Right kidney (tissue), 1 donor: ENCODE data around the gene GALNT2.

Experiments used
- DNase-seq: peaks from one replicate; pipeline ENCODE4 v3.0.0-alpha.2; 2016

GALNT2 gene

DNA sequence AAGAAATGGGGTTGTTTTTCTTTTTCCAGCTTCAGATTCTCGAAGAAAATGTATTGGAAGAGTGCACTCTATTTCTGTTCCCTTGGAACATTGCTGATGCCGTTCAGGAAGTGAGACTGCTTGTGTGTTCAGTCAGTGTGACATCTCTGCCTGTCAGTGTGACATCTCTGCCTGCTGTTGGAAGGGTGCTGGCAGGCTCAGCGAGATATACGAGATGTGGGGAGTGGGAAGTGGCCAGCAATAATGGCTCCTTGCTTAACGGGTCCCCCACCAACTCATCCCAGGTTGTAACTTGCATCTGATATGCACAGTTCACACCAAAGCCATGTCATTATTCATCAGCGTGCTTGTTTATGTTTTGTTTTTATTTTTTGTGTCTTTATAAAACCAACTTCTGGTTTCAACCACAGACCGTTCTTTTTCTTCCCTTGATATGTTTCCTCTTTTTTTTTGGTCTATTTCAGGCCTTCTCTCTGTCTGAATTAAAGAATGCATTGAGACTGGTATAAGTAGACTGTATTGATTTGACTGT lies 145.4 kb downstream of the GALNT2 start:
- no peak for DNase-seq

DNA sequence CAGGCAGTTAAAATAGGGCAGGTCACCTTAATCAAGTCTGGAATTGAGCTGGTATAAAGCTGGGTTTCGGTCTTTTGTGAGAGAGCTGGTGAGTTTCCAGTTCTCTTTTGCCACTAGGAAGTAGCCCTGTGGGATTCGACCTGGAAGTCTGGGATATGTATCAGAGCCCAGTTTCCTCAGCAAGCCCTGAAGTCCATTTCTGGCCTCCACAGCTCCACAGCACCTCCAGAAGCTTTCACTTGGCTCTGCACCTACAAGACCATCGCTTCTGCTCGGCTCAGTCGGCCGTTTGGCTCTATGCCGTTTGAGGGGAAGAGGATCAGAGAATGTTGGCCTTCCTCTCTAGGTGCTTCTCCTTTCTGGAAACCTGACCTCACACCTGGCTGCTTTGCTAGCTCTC lies 148.0 kb downstream of the GALNT2 start:
- no peak for DNase-seq

DNA sequence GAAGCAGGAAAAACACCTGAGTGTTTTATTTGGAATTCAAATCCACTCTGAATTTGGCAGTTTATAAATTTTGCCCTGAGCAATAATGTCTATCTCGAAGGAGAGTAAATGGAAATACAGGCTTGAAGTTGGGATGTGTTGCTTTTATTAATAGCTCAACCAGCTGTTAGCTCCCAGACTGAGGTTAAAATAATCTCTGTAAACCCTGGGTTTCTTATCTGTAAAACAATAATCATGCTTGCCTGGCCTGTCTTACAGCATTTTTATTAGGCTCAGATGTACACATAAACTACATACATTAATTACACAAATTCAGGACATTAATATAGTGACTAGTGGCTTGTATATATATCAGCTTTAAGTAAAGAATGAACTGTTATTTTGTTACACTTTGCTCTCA lies 148.5 kb downstream of the GALNT2 start:
- DNase-seq, result no peak

DNA sequence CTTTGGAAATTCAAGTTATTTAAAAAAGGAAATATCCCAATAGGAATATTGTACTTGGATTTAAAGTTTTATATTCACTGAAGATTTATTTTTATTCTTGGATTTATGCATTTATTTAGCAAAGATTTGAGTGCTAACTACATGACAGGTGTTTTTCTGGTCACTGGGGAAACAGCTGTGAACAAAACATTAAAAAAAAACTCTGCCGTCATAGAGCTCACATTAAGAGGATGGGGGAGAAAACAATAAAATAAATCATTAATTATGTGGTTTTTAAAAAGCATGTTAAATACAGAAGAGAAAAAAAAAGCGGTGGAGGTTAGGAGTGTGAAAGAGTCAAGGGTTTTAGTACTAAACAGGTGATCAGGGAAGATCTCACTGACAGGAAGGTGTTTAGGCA lies 149.9 kb downstream of the GALNT2 start:
- DNase-seq, result no peak

- no peak for DNase-seq
These were observed 151.6 kb downstream of the GALNT2 start for GRCh38 chr1:230218667-230219066.

DNA sequence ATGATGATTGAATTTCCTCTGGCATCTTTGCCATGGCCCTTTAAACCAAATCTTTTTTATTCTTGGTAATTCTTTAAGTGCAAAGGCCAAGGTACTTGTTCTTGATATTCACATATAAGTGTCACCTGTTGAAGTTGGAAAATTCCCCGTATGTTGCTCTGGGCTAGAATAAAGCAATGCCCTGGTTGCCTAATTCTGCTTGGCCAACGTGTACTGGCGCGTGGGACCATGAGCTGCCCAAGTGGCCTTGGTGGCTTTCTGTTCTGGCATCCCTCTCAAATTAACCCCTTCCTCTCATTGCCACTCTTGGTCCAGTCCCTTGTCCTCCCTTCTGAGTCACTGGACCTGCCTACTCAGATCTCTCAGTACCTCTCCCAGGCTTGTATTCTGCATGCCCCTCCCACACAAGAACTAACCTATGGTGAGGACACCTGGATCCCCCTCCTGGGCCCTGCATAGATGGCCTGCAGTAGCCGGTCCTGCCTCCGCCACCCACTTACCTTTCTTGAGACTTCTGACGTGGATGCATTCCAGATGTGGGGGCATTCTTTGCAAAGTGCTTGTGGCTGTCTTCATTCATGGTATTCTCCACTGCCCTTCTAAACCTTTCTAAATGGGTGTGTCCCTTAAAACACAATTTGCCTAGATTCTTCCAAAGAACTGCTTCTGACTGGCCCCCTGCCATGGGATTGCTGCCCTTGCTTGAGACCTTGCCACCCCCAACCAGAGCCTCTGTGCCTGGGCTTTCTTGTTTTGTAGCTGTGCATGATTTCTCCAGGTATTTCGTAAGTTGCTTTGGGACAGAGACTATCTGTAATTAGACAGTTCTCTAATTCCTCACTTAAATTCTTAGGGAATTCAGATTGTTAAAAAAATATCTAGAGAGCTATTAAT lies 152.4 kb downstream of the GALNT2 start:
- DNase-seq, result no peak

DNA sequence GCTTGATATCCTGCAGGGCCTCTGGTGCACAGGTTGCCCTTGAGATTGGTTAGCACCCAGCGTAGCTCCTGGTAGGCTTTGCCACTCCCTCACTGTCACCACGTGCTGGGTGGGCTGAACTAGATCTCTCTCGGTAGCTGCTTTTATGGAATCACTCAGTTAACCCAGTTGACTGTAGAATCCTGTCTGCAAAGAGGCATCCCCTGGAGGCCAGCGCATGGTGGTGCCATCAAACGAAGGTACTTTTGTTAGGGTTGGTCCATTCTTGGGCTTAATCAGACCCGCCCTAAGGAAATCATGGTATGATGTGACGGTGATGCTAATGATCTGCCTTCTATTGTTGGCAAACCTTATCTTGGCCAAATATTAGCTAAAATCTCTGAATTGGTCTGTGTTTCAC lies 153.4 kb downstream of the GALNT2 start:
- DNase-seq, result no peak

DNA sequence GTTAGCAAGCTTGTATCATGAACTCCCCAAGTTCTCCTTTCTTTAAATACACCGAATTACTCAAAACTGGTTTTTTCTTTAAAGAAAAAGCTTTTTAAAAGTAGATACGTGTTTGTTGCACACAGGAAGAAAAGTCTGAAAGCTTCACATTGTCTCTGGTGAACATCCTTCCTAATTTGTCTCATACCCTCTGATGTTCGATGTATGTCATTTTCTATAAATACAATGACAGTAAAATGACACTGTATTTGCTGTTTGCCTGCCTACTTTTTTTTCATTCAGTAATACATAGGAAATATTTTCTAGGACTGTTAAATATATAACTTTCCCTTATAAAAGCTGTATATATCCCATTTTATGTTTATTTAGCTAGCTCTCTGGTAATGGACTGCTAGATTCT lies 153.9 kb downstream of the GALNT2 start:
- DNase-seq, result no peak

GRCh38 chr1:230222678-230223077 lies 155.6 kb downstream of the GALNT2 start:
- DNase-seq, result no peak

- no peak for DNase-seq
These were observed 157.3 kb downstream of the GALNT2 start for GRCh38 chr1:230224101-230224960.

DNA sequence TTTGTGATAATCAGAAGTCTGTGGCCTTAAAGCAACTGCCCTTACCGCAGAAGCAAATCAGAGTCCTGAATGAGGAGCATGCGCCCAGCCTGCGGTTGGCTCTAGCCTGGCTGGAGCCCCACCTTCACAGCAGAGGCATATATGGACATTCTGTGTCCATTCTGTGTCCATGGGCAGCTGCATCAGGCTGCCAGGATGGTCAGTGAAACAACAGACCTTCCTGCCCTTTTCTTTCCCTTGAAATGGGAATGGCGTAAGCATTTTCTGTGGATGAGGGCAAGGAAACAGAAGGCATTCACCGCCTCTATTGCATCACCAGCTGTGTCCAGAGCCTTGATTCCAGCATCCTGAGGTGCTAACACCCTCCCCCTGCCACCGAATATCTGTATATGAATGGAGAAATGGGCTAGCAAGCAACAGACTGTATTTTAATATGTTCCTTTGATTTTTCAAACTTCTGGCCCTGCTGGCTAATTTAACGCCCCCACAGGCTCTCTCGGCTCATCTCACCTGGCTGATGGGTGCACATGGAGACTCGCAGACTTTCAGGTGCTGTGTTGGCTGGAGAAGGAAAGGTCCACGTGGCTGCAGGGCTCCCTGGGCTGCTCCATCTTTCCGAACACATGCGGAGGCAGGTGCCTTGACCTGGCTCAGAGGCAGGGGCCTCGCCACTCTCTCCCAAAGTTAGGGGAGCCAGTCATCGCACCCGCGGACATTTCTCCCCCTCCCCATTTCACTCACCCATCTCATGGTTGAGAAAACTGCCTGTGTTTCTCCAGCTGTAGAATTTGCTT lies 159.2 kb downstream of the GALNT2 start:
- DNase-seq, result no peak

DNA sequence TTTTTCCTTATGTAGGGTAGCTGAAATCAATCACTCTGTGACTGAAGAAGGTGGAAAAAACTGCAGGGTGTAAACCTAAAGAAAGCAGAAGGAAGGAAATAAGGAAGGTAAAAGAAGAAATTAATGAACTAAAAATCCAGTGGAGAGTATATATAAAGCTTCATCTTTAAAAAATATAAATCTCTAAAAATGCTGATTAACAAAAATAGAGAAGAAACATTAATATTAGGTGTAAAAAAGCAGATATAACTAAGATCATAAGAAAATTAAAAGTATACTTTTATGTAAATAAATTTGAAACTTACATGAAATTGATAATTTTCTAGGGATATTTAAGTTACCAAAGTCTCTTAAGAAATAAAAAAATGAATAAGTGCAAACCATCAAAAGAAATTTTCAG lies 159.8 kb downstream of the GALNT2 start:
- no peak for DNase-seq

GRCh38 chr1:230228236-230228897 lies 161.3 kb downstream of the GALNT2 start:
- DNase-seq, result no peak

DNA sequence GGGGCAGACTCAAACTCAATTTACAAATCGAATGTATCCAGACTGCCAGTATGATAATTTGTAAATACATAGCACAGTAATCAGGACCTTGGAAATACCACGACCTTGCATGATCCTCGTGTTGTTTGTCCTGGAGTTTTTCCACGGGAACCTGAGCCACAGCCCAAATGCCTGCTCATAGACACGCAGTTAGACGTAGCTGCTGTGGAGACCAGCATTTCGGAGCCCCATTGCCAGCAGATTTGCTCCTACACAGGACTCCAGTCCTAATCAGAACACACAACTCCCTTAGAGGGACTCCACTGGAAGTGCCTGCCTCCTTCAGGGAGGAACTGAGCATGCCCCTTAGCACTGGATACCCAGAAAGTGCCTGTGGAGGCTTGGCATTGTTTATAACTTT lies 163.2 kb downstream of the GALNT2 start:
- no peak for DNase-seq

DNA sequence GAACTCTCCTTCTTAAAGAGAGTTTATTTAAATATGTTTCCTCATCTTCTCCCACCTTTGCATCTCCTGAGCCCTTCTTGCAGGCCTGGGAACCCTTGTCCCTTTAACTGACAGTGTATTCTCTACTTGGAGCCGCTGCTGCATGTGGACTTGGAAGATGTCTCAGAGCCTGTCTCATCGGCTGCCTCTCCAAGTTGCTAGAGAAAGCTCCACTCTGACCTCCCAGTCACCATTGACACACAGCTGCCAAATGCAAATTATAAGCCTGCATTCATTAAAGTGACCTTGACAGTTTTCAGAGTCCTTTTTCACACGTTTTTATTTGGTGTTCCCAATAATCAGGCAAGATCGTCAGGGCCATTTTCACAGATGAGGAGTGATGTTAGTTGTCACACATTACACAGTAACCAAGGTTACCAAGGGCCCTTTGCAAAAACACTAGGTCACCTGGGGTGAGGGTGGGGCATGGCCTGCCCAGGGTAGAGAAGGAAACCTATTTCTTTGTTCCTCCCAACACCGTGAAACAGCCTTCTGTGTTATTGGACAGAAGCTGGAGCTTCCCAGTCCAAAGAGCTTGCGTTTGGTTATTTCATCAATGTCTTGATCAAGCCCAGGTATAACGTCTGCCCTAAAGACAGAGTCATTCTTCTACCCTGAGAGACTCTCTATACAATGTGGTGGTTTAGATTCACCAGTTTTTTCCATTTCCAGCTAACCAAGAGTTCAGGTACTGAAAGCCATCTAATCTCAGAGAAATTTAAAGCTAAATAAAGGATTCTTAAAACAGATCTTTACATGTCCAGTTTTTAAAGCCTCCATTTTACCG lies 164.1 kb downstream of the GALNT2 start:
- DNase-seq, result no peak

DNA sequence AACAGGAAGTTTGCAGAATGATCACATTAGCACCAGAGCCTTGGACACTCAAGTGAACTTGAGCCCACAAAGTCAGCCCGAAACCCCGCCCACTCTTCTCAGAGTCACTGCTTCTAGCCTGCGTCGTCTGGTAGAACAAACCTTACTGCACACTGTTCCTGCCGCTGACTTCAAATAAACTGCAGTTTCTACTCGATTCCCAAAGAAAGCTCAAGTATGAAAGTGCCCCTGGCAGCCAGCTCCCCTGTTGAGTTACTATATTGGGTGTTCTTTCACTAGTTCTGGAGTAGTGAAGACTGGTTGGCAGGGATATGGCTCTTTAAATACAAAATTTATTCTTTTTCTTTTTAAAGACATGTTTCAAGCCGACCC lies 164.7 kb downstream of the GALNT2 start:
- no peak for DNase-seq

DNA sequence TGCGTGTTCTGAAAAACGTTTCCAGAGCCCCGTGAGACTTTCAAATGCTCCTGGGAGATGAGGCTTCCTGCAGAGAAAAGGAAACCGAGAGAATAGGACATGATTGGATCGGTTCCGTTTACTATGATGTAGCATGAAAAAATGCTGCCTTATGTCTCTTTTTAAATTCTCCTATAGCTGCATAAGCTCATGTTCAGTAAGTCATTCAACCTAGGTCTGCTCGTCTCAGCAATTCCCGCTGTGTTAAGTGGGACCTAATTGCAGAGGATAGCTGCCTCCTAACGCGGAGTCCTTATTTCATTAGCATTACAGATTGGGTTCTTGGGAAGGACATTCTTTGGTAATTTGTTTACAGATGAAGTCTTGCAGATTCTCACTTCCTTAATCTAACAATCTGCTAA lies 165.3 kb downstream of the GALNT2 start:
- no peak for DNase-seq

DNA sequence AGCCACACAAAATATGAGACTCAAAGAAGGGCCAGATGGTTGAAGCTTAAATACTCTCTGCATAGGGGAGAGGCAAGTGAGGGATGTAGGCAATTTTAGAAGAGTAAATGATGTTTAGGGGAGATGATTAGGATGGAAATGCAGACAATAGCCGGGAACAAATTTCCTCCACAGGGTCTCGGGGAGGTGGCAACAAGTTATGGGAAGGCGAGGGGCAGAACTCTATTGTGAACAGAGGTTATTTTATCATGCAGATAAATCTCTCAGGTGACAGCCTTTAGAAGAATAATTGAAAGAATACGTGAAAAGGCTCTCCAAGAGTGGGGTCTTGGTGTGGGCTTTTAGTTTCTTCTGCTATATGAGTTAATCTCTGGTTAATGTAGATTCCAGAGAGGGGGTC lies 166.7 kb downstream of the GALNT2 start:
- DNase-seq, result no peak

GRCh38 chr1:230235876-230236275 lies 168.8 kb downstream of the GALNT2 start:
- DNase-seq, result no peak

DNA sequence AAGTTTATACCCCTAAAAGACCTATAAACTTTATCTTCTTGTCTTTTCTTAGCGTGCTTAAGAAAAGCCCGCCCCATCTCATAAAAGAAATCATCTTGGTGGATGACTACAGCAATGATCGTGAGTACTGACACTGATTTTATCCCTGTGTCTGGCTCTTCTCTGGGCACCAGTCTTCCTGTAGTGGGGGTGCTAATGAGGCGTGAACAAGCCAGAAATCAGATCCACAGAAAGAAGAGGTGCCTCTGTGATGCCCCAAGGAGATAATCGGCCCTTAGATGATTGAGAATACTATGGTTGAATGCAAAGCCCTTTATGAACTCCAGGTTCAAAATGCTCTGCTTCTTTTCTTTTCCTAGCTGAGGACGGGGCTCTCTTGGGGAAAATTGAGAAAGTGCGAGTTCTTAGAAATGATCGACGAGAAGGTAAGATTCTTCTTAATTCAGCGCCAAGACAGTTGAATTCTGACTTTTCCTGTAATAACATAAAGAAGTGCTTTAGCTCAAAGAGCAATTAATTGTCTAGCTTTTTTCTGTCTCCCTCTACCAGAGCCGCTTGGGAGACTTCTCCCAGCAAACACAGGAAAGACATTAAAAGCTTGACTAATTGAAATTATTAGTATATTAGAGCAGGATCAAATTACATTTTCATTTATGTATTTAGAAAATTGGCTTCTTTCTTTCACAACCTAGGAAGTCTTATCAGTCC lies 169.4 kb downstream of the GALNT2 start:
- DNase-seq, result no peak
